ENCODE measurements around the gene ZHX3.

DNA sequence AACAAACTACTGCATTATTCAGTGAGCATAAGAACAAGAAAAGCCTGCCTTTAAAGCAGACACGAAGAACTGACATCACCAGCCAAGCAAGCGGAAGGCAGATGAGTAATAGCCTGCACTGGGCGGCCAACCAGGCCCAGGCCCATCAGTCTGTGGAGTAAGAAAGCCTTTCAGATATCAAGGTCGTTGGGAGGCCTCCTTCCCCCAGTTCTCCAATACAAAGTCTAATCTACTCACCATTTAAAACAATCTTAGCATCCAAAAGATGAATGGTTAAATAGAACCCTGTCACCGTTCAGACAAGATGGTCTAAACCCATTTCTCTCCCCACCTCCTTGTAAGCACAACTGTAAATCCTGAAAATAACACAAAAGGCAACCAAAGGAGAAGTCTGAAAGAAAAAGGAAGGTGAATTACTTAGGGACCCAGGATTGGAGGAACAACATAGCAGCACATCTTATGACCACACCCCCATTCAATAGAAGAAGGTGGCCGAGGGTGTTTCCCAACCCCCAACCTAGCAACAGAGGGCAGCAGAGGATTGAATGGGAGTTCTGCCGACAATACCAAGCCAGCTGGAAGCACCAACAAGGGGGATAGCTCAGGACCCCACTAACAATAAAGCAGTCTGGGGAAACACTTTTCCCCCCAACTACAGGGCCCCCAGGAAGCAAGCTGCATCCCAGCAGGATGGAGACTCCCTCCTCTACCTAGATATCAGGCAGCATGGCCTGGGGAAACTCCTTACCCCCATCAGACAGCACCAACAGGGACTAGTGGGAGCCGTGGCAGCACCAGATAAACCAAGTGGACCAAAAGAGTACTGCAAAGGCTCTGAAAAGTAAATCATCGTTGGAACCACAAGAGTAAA is 67.9 kb downstream of the ZHX3 start:
- TF ChIP-seq CTCF (IDR thresholded peaks at IDR 0.05) = peak; percentile 25 to 53 (median 41)
- peak; percentile 79 to 80 for TF ChIP-seq POLR2AphosphoS5 (IDR thresholded peaks at IDR 0.05)

All from esophagus muscularis mucosa (tissue), 3 donors.